ENCODE data around the gene SPDYE6. TPM values are rescaled to one million over a fixed set of nuclear protein-coding genes. Genes with fewer than 3 reads are reported as not detected.
A peak's percentile ranks its signal among the peaks of the same experiment; 100 is the strongest.

SPDYE6 gene
- total and polyA plus RNA-seq, 2 of the 4 experiments (the other 2 are of a cell fraction), result not detected

DNA sequence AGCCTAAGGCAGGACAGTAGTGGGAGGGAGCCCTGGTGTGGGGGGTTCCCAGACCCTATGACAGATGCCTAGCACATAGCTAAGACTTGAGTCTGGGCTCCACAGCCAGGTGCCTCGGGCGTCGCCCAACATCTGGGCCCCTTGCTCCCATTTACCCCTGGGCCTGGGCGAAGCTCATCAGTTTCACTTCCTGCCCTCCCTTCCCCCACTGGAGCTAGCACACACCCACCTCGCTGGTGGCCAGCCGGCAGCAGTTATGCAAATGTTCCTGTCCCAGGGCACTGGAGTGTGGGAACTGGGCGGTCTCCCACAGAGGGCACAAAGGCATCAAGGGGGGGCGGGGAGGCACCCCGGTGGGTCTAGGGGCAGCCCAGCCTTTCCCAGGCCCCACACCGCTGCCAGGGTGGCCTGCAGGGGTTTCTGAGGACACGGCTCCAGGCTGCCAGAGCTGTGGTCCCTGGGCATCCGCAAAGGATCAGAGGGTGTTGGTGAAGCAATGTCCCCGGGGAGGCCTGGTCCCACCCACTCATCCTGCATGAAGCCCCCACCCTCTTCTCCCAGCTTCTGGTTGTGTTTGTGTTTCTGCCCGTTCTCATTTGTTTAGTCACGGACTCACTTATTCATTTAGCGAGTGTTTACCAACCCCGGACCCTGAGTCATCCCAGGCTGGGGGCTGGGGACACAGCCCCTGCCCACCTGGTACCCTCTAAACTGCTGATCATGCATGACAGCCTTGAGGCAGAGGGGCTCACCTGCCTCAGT, 49.1 kb downstream of the SPDYE6 start:
- Histone ChIP-seq H3K4me2 (ENCODE audit: low read depth, low read length) (peak overlapping the region; percentile 26), H2BK15ac (ENCODE audit: low read depth, low read length) (peak overlapping the region; percentile 47; the same call in 2 of the 3 replicates), H2BK5ac (ENCODE audit: low read depth, low read length, poor library complexity, severe bottlenecking) (peak overlapping the region; percentile 66), H3K56ac (ENCODE audit: extremely low read depth, insufficient read depth, low read length) (no peak overlapping the region), H3K4me3 (ENCODE audit: insufficient read depth, low read depth, low read length) (no peak overlapping the region), H4K8ac (ENCODE audit: low read depth in 2 of 2, low read length in 2 of 2) (peak overlapping the region; percentile 86 to 90), H3K18ac (ENCODE audit: low read depth, low read length) (peak overlapping the region; percentile 76), H3K27me3 (ENCODE audit: control insufficient read depth, insufficient read depth, low read length) (no peaks in the 10 kb centered on the region), H2AK9ac (replicated peaks; ENCODE audit: low read depth, low read length, poor library complexity) (peak overlapping the region; percentile 95), H4K20me1 (ENCODE audit: insufficient read depth, low read length) (no peaks in the 10 kb centered on the region), H3K23ac (ENCODE audit: low read depth, low read length) (peak overlapping the region; percentile 85), H3K9me1 (ENCODE audit: insufficient read depth, low read length) (peaks cover 20% of the 10 kb centered on the region), H4K91ac (ENCODE audit: insufficient read depth, low read depth, low read length) (peak overlapping the region; percentile 91), H3K36me3 (ENCODE audit: control insufficient read depth, insufficient read depth, low read length) (peaks cover 2% of the 10 kb centered on the region; the same call in 1 of the 2 replicates), H3K14ac (replicated peaks; ENCODE audit: low read depth, low read length) (peak overlapping the region; percentile 96), H3K4me1 (ENCODE audit: control insufficient read depth, insufficient read depth, low read length) (peaks cover 11% of the 10 kb centered on the region), H3K79me1 (ENCODE audit: low read depth in 1 of 2, low read length in 2 of 2) (0 out of 4 replicates have a peak, but pooled peaks cover 0 to 8% of the 10 kb centered on the region in 2 experiments), H3K9me3 (ENCODE audit: control insufficient read depth, insufficient read depth, low read length) (no peaks in the 10 kb centered on the region), H3K4ac (ENCODE audit: low read depth, low read length) (peak overlapping the region; percentile 99), H2AFZ (replicated peaks; ENCODE audit: low read length, poor library complexity) (peak overlapping the region; percentile 92), H4K5ac (ENCODE audit: low read depth, low read length) (peak overlapping the region; percentile 90), H3K9ac (ENCODE audit: low read depth, low read length) (no peak overlapping the region), H2BK20ac (ENCODE audit: low read depth, low read length) (peak overlapping the region; percentile 98), H3K27ac (ENCODE audit: insufficient read depth, low read length) (peak overlapping the region; percentile 31), H2BK120ac (ENCODE audit: low read depth, low read length) (peak overlapping the region; percentile 97), H2AK5ac (ENCODE audit: low read depth, low read length) (peak overlapping the region; percentile 98)
- in situ Hi-C loops (cut with MboI; ENCODE audit: low sequenced_read_pairs), result no loop called here
- 20% methylated on average over 9 of the region's 17 CpGs; no CpG with 5 or more reads in 1 of the 2 experiments for WGBS, 2 experiments (ENCODE audit: extremely low coverage in 2 of 2, insufficient read length in 1 of 2)
- ATAC-seq (ENCODE audit: low read depth) (peak; percentile 91), DNase-seq (peak; percentile 78)
- intact Hi-C loops (cut with micrococcal nuclease), result loop anchor here (2.0 kb wide), 1 partner anchor 20 kb away; the partner anchor contains the start of gene SH2B2
- POLR2A ChIA-PET (ENCODE audit: unreplicated experiment), result no interaction called here
- TF ChIP-seq NFE2L2 (IDR thresholded peaks at IDR 0.05; ENCODE audit: low read depth, low read length) (peak; percentile 55; the same call in 1 of the 2 replicates), CEBPB (IDR thresholded peaks at IDR 0.05; ENCODE audit: low read depth, low read length) (peak; percentile 81), BHLHE40 (IDR thresholded peaks at IDR 0.05; ENCODE audit: low read depth, low read length) (peak; percentile 28; the same call in 1 of the 2 replicates), MAZ (IDR thresholded peaks at IDR 0.05; ENCODE audit: borderline replicate concordance, low read depth, low read length) (peak; percentile 80), RCOR1 (IDR thresholded peaks at IDR 0.05; ENCODE audit: insufficient replicate concordance, low read length) (no peak), FOS (IDR thresholded peaks at IDR 0.05; ENCODE audit: low read depth, low read length) (peak; percentile 91), MAFK (IDR thresholded peaks at IDR 0.05; ENCODE audit: low read depth, low read length) (peak; percentile 78)
- TF ChIP-seq, protein P1, sequence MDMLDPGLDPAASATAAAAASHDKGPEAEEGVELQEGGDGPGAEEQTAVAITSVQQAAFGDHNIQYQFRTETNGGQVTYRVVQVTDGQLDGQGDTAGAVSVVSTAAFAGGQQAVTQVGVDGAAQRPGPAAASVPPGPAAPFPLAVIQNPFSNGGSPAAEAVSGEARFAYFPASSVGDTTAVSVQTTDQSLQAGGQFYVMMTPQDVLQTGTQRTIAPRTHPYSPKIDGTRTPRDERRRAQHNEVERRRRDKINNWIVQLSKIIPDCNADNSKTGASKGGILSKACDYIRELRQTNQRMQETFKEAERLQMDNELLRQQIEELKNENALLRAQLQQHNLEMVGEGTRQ (IDR thresholded peaks at IDR 0.05; ENCODE audit: low read depth, low read length), result no peak; the same call in 1 of the 2 replicates
- no TSS peak for BruUV-seq (replicated peaks)
- dilution Hi-C loops (cut with HindIII; ENCODE audit: low sequenced_read_pairs, unreplicated experiment), result no loop called here
- CTCF ChIA-PET, result interaction anchor here (0.5 to 0.9 kb wide), 2 partner anchors 56 to 249 kb away, joined by 3 read pairs; no protein-coding TSS in a partner anchor

Data from IMR-90 (cell line).